ENCODE results near the gene CELA3A.
"Not testable (repeated sequence)": the region's sequence is repeated elsewhere in the genome, so short reads cannot be mapped to it uniquely, and the experiment has no call there.

DNA sequence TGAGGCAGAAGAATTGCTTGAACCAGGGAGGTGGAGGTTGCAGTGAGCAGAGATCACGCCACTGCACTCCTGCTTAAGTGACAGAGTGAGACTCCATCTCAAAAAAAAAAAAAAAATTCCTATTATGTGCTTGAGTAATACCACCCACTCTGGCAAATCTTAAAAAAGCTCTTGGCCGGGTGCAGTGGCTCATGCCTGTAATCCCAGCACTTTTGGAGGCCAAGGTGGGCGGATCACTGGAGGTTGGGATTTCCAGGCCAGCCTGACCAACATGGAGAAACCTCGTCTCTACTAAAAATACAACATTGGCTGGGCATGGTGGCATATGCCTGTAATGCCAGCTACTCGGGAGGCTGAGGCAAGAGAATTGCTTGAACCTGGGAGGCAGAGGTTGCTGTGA, 33.4 kb downstream of the CELA3A start:
- TF ChIP-seq, protein P1, sequence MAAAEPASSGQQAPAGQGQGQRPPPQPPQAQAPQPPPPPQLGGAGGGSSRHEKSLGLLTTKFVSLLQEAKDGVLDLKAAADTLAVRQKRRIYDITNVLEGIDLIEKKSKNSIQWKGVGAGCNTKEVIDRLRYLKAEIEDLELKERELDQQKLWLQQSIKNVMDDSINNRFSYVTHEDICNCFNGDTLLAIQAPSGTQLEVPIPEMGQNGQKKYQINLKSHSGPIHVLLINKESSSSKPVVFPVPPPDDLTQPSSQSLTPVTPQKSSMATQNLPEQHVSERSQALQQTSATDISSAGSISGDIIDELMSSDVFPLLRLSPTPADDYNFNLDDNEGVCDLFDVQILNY (CRISPR knock-in tag; conservative IDR thresholded peaks at IDR 0.05): not testable (repeated sequence)
- not testable (repeated sequence) for TF ChIP-seq ZMYM3 (CRISPR knock-in tag; IDR thresholded peaks at IDR 0.05); CEBPB (IDR thresholded peaks at IDR 0.05; ENCODE audit: borderline replicate concordance, low read depth, low read length)
